ENCODE results near the gene KRT3.

DNA sequence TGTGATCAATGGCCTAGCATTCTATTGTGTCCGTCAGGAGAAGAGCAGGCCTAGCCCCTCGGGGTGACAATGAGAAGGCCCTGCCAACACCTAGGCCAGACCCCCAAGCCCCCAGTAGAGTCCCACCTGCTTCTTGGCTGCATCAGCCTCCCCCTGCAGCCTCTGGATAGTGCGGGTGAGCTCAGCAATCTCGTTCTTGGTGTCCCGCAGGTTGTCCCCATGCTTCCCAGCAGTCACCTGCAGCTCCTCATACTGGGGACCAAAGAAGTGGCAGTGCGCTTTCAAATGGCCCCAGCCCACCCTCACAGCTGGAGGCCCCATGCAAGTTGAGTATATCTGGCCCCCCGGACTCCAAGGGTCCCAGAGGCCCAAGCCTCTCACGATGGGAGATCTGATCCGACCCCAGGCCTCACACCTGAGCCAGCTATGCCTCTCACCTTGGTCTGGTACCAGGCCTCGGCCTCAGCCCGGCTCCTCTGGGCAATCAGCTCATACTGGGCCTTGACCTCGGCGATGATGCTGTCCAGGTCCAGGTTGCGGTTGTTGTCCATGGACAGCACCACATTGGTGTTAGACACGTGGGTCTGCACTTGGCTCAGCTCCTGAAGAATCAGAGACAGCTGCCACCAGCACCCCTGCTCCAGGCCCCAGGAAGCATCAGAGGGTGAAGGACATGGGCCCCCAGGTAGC lies 28.0 kb upstream of the KRT3 start:
- no peak for TF ChIP-seq YY1 (IDR thresholded peaks at IDR 0.05)
- no peak for TF ChIP-seq SP1 (IDR thresholded peaks at IDR 0.05)
- no peak for TF ChIP-seq CTCF (IDR thresholded peaks at IDR 0.05; ENCODE audit: low read depth, low read length, missing input control)
- TF ChIP-seq, protein P1, sequence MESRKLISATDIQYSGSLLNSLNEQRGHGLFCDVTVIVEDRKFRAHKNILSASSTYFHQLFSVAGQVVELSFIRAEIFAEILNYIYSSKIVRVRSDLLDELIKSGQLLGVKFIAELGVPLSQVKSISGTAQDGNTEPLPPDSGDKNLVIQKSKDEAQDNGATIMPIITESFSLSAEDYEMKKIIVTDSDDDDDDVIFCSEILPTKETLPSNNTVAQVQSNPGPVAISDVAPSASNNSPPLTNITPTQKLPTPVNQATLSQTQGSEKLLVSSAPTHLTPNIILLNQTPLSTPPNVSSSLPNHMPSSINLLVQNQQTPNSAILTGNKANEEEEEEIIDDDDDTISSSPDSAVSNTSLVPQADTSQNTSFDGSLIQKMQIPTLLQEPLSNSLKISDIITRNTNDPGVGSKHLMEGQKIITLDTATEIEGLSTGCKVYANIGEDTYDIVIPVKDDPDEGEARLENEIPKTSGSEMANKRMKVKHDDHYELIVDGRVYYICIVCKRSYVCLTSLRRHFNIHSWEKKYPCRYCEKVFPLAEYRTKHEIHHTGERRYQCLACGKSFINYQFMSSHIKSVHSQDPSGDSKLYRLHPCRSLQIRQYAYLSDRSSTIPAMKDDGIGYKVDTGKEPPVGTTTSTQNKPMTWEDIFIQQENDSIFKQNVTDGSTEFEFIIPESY (IDR thresholded peaks at IDR 0.05), result no peak
- TF ChIP-seq, protein P2, sequence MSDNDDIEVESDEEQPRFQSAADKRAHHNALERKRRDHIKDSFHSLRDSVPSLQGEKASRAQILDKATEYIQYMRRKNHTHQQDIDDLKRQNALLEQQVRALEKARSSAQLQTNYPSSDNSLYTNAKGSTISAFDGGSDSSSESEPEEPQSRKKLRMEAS (IDR thresholded peaks at IDR 0.05), result no peak
- TF ChIP-seq FOXA1 (IDR thresholded peaks at IDR 0.05), result no peak
- TF ChIP-seq ATF3 (IDR thresholded peaks at IDR 0.05), result no peak
- no peak for TF ChIP-seq JUND (IDR thresholded peaks at IDR 0.05)
- TF ChIP-seq EGR1 (IDR thresholded peaks at IDR 0.05; ENCODE audit: low read depth in 2 of 2), result no peak
- TF ChIP-seq RXRA (IDR thresholded peaks at IDR 0.05), result no peak
- TF ChIP-seq TAF1 (conservative IDR thresholded peaks at IDR 0.05), result no peak

Measured in liver (tissue), 3 donors.